ENCODE measurements around the gene NAPG.

DNA sequence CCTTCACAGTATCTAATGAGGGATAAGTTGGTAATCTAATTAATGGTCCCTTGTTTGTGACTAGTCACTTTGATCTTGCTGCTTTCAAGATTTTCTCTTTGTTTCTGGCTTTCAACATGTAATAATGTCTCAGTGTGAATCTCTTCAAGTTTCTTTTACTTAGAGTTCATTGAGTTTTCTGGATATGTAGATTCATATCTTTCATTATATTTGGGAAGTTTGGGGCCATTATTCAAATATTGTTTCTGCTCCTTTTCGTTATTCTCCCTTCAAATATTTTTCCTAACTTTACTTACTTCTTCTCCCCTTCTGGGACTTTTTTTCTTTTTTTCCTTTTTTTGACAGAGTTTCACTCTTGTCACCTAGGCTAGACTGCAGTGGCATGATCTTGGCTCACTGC lies 21.1 kb upstream of the NAPG start:
- TF ChIP-seq, protein P1, sequence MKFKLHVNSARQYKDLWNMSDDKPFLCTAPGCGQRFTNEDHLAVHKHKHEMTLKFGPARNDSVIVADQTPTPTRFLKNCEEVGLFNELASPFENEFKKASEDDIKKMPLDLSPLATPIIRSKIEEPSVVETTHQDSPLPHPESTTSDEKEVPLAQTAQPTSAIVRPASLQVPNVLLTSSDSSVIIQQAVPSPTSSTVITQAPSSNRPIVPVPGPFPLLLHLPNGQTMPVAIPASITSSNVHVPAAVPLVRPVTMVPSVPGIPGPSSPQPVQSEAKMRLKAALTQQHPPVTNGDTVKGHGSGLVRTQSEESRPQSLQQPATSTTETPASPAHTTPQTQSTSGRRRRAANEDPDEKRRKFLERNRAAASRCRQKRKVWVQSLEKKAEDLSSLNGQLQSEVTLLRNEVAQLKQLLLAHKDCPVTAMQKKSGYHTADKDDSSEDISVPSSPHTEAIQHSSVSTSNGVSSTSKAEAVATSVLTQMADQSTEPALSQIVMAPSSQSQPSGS (CRISPR knock-in tag; IDR thresholded peaks at IDR 0.05) = no peak
- TF ChIP-seq, protein P2, sequence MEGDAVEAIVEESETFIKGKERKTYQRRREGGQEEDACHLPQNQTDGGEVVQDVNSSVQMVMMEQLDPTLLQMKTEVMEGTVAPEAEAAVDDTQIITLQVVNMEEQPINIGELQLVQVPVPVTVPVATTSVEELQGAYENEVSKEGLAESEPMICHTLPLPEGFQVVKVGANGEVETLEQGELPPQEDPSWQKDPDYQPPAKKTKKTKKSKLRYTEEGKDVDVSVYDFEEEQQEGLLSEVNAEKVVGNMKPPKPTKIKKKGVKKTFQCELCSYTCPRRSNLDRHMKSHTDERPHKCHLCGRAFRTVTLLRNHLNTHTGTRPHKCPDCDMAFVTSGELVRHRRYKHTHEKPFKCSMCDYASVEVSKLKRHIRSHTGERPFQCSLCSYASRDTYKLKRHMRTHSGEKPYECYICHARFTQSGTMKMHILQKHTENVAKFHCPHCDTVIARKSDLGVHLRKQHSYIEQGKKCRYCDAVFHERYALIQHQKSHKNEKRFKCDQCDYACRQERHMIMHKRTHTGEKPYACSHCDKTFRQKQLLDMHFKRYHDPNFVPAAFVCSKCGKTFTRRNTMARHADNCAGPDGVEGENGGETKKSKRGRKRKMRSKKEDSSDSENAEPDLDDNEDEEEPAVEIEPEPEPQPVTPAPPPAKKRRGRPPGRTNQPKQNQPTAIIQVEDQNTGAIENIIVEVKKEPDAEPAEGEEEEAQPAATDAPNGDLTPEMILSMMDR (IDR thresholded peaks at IDR 0.05 in 2 of 3, conservative IDR thresholded peaks at IDR 0.05 in 1 of 3; ENCODE audit: insufficient read depth in 2 of 3, low read depth in 1 of 3, low read length in 3 of 3) = no peak
- TF ChIP-seq ARNT (IDR thresholded peaks at IDR 0.05) (no peak), HSF4 (CRISPR knock-in tag; IDR thresholded peaks at IDR 0.05; ENCODE audit: borderline replicate concordance) (no peak), FOXJ3 (CRISPR knock-in tag; IDR thresholded peaks at IDR 0.05) (no peak)
